ENCODE data around the gene PNPO.

PNPO gene

DNA sequence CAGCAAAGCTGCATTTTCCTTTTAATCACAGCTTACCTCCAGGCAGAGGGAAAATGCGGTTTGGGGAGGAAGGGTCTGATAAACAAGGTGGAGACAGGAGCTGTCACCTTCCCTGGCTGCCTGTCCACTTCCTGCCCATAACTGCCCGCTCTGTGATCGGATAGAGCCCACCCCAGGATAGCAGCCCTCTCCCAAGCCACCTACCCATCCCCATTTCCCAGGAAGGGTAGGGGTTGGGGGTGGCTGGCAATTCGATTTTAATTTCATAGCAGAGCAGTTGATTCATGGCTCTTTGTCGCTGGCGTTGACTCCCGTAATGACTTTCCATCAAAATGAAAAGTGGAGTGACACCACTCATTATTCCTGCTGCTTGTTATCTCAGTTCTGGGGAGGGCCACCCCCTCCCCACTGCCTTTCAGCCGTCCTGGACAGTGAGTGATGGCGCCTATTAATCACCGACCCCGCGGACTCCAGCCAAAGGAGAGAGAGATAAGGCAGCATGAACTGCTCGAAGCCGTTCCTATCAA is 40.8 kb downstream of the PNPO start:
- no peaks in the 10 kb centered on the region for H3K9me2 ChIP-seq (ENCODE audit: low read depth, low read length)
- H3K4me1 ChIP-seq (ENCODE audit: insufficient read depth, low read length, severe bottlenecking), result no peaks in the 10 kb centered on the region
- H3K4me2 ChIP-seq (ENCODE audit: low read length), result no peak overlapping the region
- H3K9ac ChIP-seq (ENCODE audit: low read length), result no peak overlapping the region
- H3K79me2 ChIP-seq (ENCODE audit: insufficient read depth, low read length), result no peaks in the 10 kb centered on the region
- H3K4me3 ChIP-seq (ENCODE audit: low read depth, low read length, poor library complexity, severe bottlenecking), result no peak overlapping the region
- H2AFZ ChIP-seq (ENCODE audit: low read length), result no peak overlapping the region
- TF ChIP-seq EZH2 (IDR thresholded peaks at IDR 0.05; ENCODE audit: borderline replicate concordance, low read length), result no peak
- TF ChIP-seq, protein P1, sequence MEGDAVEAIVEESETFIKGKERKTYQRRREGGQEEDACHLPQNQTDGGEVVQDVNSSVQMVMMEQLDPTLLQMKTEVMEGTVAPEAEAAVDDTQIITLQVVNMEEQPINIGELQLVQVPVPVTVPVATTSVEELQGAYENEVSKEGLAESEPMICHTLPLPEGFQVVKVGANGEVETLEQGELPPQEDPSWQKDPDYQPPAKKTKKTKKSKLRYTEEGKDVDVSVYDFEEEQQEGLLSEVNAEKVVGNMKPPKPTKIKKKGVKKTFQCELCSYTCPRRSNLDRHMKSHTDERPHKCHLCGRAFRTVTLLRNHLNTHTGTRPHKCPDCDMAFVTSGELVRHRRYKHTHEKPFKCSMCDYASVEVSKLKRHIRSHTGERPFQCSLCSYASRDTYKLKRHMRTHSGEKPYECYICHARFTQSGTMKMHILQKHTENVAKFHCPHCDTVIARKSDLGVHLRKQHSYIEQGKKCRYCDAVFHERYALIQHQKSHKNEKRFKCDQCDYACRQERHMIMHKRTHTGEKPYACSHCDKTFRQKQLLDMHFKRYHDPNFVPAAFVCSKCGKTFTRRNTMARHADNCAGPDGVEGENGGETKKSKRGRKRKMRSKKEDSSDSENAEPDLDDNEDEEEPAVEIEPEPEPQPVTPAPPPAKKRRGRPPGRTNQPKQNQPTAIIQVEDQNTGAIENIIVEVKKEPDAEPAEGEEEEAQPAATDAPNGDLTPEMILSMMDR (IDR thresholded peaks at IDR 0.05; ENCODE audit: low read length), result no peak
- no peak overlapping the region for H3K27ac ChIP-seq (ENCODE audit: low read depth, low read length, poor library complexity, severe bottlenecking)
- no peaks in the 10 kb centered on the region for H3F3A ChIP-seq (ENCODE audit: insufficient read depth, low read length)
- H4K20me1 ChIP-seq (ENCODE audit: insufficient read depth, low read length), result no peaks in the 10 kb centered on the region
- H3K27me3 ChIP-seq (ENCODE audit: insufficient read depth, low read length), result no peaks in the 10 kb centered on the region
- H3K9me3 ChIP-seq (ENCODE audit: low read length), result no peaks in the 10 kb centered on the region
- peaks cover 73% of the 10 kb centered on the region for H3K36me3 ChIP-seq (ENCODE audit: insufficient read depth, low read length)

DNA sequence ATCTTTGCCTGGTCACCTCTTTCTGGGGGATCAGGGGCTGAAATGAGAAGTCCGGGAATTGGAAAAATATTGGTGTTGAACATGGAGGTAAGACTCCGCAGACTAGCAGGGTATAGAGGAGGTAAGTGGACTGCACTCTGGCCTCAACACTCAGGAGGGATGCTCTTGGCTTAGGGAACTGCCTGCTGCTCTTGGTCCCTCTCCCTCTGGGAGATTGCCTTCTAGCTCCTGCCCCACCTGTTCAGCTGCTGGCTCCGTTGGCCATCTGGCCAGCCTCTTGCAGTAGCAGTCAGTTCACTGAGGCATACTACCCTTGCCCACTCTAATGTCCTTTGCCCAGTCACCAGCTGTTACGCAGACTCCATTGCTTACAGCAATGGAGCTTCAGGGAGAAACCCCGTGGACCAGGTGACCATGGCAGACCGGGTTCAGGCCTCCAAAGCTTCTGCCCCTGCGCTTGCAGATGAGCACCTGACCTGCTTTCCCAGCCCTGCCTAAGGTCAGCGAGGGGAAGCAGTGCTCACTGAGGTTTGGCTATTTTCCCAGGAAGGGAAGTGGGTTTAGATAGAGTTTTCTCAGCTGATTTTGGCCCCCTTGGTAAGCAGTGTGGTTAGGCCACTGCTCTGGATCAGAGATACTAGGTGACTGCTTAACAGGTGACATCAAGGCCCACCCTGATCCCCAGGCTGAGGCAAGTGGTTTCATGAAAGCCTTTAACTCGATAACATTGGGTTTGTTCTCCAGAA is 41.4 kb downstream of the PNPO start:
- TF ChIP-seq EZH2 (IDR thresholded peaks at IDR 0.05; ENCODE audit: borderline replicate concordance, low read length), result no peak
- TF ChIP-seq, protein P1 (IDR thresholded peaks at IDR 0.05; ENCODE audit: low read length), result no peak
- Histone ChIP-seq H2AFZ (ENCODE audit: low read length) (no peak overlapping the region), H3K27ac (ENCODE audit: low read depth, low read length, poor library complexity, severe bottlenecking) (no peak overlapping the region), H3K4me2 (ENCODE audit: low read length) (no peak overlapping the region), H3F3A (ENCODE audit: insufficient read depth, low read length) (no peaks in the 10 kb centered on the region), H3K27me3 (ENCODE audit: insufficient read depth, low read length) (no peaks in the 10 kb centered on the region), H4K20me1 (ENCODE audit: insufficient read depth, low read length) (no peaks in the 10 kb centered on the region), H3K4me3 (ENCODE audit: low read depth, low read length, poor library complexity, severe bottlenecking) (no peak overlapping the region), H3K4me1 (ENCODE audit: insufficient read depth, low read length, severe bottlenecking) (no peaks in the 10 kb centered on the region), H3K9me2 (ENCODE audit: low read depth, low read length) (no peaks in the 10 kb centered on the region), H3K9ac (ENCODE audit: low read length) (no peak overlapping the region), H3K9me3 (ENCODE audit: low read length) (no peaks in the 10 kb centered on the region), H3K36me3 (ENCODE audit: insufficient read depth, low read length) (peaks cover 67% of the 10 kb centered on the region), H3K79me2 (ENCODE audit: insufficient read depth, low read length) (no peaks in the 10 kb centered on the region)

DNA sequence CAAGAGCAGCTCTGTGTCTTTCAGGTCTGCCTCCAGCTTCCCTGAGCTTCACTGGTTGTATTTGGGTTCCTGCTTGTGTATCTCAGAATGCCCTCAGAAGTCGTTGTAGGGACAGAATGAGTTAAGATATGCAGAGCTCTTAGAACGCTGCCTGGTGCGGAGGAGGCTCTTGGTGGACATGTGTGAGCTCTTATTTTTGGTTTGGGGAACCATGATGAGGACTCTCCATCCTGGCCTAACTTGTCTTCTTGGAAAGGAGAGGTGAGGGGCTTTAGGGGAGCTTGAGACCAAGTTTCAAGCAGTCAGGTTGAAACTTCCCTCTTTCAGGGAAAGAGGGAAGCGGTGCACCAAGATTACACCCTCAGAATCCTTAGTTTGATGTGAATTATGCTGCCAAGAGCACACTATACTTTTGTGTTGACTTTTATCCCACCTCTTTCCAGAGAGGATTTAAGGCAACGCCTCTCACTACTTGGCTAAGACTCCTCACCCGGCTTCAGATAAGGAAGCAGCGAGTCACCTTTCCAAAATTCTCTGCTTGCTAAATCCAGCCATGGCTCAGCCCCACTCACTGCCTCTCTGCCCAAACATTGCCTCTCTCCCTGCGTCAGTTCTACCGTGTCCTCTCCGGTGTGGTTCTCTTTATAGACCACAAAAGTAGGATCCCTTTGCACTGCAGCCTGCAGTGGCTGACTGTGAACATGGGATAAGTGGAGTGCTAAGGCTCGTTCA is 42.3 kb downstream of the PNPO start:
- no peak for TF ChIP-seq EZH2 (IDR thresholded peaks at IDR 0.05; ENCODE audit: borderline replicate concordance, low read length)
- TF ChIP-seq, protein P1 (IDR thresholded peaks at IDR 0.05; ENCODE audit: low read length), result no peak

More for the DNA sequence above, 42.3 kb downstream of the PNPO start:
- Histone ChIP-seq H3K4me1 (ENCODE audit: insufficient read depth, low read length, severe bottlenecking) (no peaks in the 10 kb centered on the region), H3K4me3 (ENCODE audit: low read depth, low read length, poor library complexity, severe bottlenecking) (no peak overlapping the region), H3K79me2 (ENCODE audit: insufficient read depth, low read length) (no peaks in the 10 kb centered on the region), H3K9me2 (ENCODE audit: low read depth, low read length) (no peaks in the 10 kb centered on the region), H3F3A (ENCODE audit: insufficient read depth, low read length) (no peaks in the 10 kb centered on the region), H3K9ac (ENCODE audit: low read length) (no peak overlapping the region), H3K27ac (ENCODE audit: low read depth, low read length, poor library complexity, severe bottlenecking) (no peak overlapping the region), H4K20me1 (ENCODE audit: insufficient read depth, low read length) (no peaks in the 10 kb centered on the region), H3K4me2 (ENCODE audit: low read length) (no peak overlapping the region), H3K27me3 (ENCODE audit: insufficient read depth, low read length) (no peaks in the 10 kb centered on the region), H2AFZ (ENCODE audit: low read length) (no peak overlapping the region), H3K36me3 (ENCODE audit: insufficient read depth, low read length) (peaks cover 61% of the 10 kb centered on the region), H3K9me3 (ENCODE audit: low read length) (no peaks in the 10 kb centered on the region)

All from OCI-LY1 (cell line).